Hematopoietic multipotent progenitor cell (in vitro differentiated cells): ENCODE data around the gene WDR37. TPM values are rescaled to one million over a fixed set of nuclear protein-coding genes. Genes with fewer than 3 reads are reported as not detected.
"Not testable (repeated sequence)": the region's sequence is repeated elsewhere in the genome, so short reads cannot be mapped to it uniquely, and the experiment has no call there.

Experiments
- DNase-seq, 3 donors: peaks; one replicate each; pipeline ENCODE4 v3.0.0-alpha.2; 2011 to 2015; ENCODE audit warnings: low read depth in 2 of 3, low spot score in 2 of 3
- total RNA-seq: library from RNA; depleted of rRNA; stranded (reverse); fragments of >200 nt; gene quantifications from one replicate; pipeline ENCODE4 v1.2.3, GENCODE V29; 2012

Gene WDR37
- total RNA-seq, 1 donor = 18.0 TPM

DNA sequence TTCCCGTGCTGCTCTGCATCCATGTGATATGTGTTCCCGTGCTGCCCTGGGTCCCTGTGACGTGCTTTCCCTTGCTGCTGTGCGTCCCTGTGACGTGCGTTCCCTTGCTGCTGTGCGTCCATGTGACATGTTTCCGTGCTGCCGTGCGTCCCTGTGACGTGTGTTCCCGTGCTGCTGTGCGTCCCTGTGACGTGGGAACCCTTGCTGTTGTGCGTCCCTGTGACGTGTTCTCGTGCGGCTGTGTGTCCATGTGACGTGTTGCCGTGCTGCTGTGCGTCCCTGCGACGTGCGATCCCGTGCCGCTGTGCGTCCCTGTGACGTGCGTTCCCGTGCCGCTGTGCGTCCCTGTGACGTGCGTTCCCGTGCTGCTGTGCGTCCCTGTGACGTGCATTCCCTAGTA is 45.8 kb downstream of the WDR37 start:
- no peak for DNase-seq

DNA sequence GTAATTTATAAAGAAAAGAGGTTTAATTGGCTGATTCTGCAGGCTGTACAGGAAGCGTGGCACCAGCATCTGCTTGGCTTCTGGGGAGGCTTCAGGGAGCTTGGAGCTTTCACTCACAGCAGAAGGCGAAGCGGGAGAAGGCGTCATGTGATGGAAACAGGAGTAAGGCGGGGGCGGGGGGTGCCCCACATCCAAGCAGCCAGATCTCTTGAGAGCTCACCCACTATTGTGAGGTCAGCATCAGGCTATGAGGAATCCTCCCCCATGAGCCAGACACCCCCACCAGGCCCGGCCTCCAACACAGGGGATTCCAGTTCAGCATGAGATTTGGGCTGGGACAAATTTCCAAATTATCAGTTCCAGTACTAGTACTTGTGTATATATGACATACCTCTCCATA is 46.2 kb downstream of the WDR37 start:
- DNase-seq = no peak

- DNase-seq = no peak
Measured at GRCh38 chr10:1102831-1103230, 46.6 kb downstream of the WDR37 start.

DNA sequence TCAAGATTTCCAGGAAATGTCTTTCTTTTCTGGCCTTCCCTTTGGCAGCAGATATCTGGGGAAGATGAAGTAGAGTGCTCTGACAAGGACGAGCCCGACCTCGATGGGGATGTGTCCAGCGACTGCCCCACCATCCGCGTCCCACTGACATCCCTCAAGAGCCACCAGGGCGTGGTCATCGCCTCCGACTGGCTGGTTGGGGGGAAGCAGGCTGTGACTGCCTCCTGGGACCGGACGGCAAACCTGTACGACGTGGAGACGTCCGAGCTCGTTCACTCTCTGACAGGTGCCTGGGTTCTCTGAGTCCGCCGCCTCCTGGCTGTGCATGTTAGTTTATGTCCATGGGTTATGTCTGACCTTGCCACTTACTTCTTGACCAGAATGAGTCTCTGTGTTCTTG is 47.4 kb downstream of the WDR37 start:
- no peak for DNase-seq

DNA sequence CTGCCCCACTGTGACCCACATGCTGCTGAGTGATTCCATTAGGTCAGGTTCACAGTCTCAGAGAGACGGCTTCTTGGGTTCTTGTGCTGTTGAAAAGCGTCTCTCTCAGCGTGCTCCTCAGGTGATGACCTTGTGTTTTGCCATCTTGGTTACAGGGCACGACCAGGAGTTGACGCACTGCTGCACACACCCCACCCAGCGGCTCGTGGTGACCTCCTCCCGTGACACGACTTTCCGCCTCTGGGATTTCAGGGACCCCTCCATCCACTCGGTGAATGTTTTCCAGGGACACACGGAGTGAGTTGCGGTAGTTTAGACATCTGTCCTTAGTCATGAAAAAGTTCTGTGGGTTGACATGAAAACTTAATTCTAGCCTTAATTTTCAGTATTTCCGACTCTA is 48.8 kb downstream of the WDR37 start:
- no peak for DNase-seq

- no peak for DNase-seq
Measured at GRCh38 chr10:1107004-1107403, 50.8 kb downstream of the WDR37 start.

- DNase-seq = no peak
Measured at GRCh38 chr10:1107679-1108078, 51.5 kb downstream of the WDR37 start.

- DNase-seq = peak; percentile 51 to 64 (median 62)
Measured at GRCh38 chr10:1109795-1110673, 53.8 kb downstream of the WDR37 start.

- no peak for DNase-seq
Measured at GRCh38 chr10:1110674-1111119, 54.5 kb downstream of the WDR37 start.

GRCh38 chr10:1114315-1114714 is 58.1 kb downstream of the WDR37 start:
- DNase-seq = peak in 2 of 3 donors; percentile 16 to 29

DNA sequence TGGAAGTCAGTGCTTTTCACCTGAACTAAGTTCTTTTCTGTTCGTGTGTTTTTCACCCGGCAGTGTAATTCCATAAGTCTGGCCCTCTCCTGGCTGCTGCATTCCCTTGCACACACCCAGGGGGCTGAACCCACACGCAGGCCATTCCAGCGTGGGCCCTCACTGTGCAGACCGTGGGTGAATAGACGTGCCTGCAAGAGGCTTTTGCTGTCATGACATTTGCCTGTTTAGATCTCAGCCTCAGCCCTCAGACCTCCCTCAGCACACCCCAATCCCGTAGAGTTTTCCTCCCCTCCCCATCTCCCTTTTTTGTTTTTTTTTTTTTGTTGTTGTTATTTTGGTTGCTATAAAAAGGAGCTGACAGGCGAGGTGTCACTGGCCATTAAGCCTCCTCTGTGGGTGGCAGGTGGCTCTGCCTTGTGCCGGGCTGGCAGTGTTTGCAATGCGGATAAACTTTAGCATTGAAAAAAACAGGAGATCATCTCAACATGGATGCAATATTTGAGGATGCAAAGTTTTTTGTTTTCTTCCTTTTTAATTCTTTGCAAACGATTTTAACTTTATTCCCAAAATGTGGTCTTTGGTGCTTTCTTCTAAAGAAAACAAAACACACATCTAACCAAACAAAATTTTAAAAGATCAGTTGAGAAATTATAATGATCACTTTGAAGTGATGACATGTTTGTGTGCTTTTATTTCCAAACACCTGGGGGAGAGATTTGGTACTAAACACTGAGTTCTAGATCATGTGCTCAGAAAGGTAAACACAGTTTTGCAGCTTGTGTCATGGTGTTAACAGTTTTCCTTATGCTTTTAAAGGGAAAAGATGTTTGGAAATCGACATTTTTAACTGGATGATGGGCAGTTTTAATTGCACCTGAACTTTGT is 58.8 kb downstream of the WDR37 start:
- DNase-seq = no peak

- no peak for DNase-seq
Measured at GRCh38 chr10:1115607-1115955, 59.4 kb downstream of the WDR37 start.

GRCh38 chr10:1116051-1116450 is 59.9 kb downstream of the WDR37 start:
- no peak for DNase-seq

DNA sequence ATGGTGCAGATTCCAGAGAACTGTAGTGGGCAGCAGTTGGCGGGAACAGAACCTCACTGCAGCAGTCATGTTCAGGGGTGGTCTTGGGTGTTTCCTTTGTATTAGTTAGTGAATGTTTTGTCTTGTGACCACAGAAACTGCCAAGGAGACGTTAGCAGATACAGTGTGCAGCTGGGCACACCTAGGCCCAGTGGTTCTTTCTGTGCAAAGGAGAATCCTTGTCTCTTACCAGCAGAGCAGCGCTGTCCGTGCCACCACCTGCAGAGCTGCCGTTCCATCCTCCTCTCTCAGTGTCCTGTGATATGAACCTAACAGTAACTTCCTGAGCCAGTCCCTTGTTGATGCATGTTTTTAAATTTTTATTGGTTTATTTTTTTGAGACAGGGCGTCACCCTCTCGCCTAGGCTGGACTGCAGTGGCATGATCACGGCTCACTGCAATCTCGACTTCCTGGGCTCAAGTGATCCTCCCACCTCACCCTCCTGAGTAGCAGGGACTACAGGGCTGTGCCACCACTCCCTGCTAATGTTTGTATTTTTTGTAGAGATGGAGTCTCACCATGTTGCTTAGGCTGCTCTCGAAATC is 60.6 kb downstream of the WDR37 start:
- DNase-seq = no peak

DNA sequence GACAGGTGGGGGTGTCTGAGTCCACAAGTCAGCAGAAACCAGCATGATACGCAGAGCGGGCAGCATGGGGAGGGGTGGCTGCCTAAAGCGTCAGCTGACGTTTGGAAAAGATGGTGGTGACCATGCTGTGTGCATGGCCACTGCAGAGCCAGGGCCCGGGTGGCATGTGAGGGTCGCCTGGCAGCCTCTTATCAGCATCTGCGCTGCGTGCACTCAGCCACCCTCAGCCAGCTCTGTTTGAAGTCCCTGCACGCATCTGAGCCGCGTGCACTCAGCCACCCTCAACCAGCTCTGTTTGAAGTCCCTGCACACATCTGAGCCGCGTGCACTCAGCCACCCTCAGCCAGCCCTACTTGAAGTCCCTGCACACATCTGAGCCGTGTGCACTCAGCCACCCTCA is 61.5 kb downstream of the WDR37 start:
- DNase-seq = no peak

DNA sequence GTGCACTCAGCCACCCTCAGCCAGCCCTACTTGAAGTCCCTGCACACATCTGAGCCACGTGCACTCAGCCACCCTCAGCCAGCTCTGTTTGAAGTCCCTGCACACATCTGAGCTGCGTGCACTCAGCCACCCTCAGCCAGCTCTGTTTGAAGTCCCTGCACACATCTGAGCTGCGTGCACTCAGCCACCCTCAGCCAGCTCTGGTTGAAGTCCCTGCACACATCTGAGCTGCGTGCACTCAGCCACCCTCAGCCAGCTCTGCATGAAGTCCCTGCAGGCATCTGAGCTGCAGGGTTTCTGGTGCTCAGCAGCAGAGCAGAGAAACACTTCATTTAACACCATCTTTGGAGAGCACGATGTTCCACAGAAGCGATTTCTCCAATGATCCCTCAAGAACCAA is 62.1 kb downstream of the WDR37 start:
- DNase-seq = not testable (repeated sequence)

GRCh38 chr10:1119027-1119426 is 62.8 kb downstream of the WDR37 start:
- DNase-seq = no peak

DNA sequence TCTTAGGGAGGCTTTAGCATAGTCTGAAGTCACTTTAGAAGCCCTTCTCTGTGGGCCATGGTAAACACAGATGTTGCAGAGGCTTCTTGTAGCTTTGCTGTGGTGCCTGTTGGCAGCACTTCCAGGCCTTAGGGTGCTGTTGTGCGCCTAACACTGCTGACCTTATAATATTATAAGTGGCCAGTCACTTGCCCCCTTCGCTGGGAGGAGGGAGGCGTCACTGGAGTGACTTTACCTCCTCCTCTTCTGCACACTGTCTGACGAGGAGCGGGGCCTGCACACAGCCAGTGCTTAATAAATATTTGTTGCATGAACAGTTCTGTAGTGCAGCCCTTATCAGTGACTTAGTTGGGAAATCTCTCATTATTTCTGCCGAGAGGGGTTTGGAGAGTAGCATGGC is 63.3 kb downstream of the WDR37 start:
- no peak for DNase-seq

- DNase-seq = no peak
Measured at GRCh38 chr10:1120306-1120705, 64.1 kb downstream of the WDR37 start.

DNA sequence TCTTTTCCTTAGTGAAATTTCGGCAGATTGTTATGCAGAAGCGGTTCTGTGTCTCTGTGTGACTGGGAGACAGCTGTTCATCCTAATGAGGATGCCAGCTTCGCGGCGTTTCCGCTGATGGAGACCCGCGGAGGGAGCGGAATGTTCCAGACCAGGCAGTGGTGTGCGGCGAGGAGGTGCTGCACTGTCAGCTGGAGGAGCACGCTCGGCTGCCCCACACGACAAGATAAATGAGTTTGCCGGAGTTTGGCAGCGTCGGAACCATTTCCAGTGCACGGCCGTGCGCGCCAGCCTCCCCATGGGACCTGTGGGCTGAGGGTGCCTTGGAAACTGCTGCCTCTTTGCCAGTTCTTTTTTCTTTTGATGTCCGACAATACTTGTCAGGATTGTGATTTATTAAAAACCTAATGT is 64.6 kb downstream of the WDR37 start:
- no peak for DNase-seq

DNA sequence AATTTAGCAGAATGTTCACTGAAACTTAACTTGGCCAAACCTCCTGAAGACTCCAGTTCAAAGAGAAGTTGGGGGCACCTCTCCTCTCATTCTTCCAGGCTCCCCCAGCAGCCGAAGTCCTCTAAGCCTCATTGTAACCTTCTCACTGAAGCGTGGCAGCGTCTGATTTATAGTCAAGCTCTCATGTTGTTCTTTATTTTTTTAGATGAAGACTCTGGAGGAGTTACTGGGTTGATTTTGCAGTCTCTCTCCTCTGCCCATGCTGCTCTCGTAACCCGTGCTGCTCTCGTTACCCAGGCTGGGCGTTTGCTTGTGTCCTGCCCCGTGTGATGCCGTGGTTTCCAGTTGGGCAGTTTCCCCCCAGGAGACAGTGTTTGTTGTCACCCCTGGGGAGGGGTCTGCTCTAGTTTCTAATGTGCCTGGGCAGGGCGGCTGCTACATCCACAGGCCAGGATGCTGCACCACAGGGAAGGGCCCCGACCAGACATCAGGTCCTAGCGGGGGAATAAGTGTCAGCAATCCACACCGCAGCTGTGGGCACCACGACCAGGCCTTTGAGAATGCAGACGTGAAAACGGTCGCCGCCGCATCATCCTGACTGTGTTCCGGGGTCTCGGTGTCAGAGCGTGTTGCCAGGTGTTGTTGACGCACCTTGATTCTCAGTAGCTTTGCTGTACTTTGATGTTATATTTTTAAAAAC is 65.2 kb downstream of the WDR37 start:
- no peak for DNase-seq
